HG03575 (cell line): Measurements from ENCODE around the gene ASH1L.
"Not testable (repeated sequence)": the region's sequence is repeated elsewhere in the genome, so short reads cannot be mapped to it uniquely, and the experiment has no call there.

ENCODE experiments used
- ATAC-seq: cut with Tn5 transposase; IDR thresholded peaks from one replicate; pipeline ENCODE4 v1.9.1; 2021; ENCODE audit not compliant: unreplicated experiment, insufficient number of reproducible peaks, low FRiP score; ENCODE audit errors: extremely low read depth

ASH1L gene

DNA sequence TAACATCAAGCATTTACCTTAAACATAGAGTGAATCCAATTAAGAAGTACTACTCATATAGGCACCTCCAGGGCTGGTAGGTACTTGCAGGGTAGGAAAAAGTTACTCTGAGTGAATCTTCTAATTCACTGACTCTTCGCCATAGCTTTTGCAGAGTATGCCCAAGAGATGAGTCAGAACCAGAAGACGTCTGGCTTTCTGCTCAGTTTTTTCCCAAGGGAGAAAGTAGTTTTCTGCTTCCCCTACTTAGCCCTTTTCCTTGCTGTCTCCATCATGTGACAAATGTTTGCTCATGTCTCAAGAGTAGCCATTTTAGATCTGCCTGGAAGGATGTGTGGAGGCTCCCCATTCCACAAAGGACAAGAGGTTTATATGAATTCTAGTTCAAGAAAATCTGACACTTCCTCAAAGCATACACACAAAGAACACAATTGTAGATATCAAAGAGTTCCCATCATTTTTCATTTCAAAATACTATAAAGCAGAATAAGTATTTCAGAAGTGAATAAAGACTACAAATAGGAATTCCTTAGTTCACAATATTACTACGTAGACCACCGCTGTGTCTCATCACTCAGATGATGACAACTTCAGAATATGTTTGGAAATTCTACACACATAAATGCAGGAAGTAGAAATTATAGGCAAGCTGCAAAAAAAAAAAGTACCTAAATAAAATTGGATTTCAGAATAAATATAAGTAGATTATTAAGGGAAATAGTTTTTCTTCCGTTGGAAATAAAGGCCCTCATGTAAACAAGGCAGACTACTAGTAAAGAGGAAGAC, 98.5 kb downstream of the ASH1L start:
- ATAC-seq, result no peak

DNA sequence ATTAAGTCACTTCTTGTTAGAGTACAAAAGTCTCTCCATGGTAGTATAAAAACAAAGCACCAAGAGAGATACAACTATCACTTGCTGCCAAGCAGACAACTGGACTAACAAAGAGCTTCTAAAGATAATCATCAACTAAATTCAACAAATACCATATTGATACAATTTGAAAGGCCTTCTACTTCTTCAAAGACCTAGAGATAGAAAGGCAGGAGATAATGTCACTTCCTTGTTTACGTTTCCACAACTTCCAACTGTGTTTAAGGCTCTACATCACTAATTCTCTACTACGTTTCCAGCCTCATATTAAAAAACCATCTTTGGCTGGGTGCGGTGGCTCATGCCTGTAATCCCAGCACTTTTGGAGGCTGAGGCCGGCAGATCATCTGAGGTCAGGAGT, 104.5 kb downstream of the ASH1L start:
- ATAC-seq, result no peak

DNA sequence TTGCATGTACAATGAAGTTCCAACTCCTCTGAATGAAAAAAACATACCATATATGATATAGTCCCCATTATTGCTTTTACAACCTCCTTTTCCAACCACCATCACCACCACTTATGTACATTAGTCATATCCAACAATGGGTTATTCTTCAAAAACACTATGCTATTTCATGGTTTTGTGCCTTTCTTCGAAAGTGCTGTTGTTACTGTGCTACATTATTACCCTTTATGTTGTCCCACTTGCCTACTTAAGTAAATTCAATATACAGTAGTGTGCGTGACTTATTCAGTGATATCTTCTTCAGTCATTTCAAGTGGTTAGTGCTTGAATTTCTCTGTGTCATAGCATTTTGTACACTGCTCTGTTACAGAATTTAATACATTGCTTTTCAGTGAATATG, 105.3 kb downstream of the ASH1L start:
- no peak for ATAC-seq

DNA sequence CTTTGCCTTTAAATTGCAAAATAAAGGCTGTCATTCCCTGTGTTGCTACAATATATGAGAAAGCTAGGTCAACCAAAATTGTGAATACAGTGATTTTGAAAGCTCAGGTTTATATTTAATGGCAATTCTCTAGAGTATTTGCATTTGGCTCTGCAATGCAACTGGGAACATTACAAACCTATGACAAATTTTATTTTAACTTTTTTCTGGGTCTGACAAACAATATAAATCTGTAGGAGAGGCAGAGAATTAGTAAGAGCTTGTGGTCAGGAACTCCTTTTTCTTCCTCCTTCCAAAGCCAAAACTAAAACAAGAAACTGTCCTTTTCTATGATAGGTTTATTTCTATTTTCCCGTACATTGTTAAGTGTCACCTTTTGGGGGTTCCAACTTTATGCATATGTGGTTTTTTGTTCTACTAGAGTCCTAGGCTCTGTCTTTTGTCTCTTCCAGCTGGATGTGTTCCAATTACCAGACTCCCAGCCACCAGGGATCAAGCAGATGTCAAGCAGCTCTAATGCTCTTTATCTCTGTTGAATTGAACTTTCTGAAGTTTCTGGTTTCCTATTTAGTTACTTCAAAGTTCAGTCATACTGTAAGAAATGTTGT, 106.9 kb downstream of the ASH1L start:
- no peak for ATAC-seq

DNA sequence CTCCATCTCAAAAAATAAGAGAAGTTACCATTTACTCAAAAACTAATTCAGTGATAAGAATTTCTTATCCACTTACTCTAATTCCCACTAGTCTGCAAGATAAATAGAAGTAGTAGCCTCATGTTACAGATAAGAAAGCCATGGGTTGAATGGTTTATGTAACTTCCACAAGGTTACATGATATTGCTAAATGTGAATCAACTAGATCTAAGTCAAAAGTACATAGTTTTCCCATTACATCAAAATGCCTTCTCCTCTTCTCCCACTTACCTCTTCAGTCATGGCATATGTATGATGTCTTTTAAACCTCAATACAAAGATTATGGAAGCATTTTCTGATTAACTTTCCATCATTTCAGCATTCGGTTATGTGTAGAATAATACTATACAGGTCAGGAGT, 108.5 kb downstream of the ASH1L start:
- ATAC-seq, result no peak

DNA sequence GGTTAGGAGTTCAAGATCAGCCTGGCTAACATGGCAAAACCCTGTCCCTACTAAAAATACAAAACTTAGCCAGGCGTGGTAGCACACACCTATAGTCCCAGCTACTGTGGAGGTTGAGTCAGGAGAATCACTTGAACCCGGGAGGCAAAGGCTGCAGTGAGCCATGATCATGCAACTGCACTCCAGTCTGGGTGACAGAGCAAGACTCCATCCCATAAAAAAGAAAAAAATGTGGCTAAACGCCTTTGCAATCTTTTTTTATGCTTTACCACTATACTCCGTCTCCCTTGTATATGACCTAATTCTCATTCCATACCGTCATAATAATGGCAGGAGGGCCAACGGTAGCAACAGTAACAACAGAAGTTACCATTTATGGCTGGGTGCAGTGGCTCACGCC, 109.5 kb downstream of the ASH1L start:
- ATAC-seq, result no peak

DNA sequence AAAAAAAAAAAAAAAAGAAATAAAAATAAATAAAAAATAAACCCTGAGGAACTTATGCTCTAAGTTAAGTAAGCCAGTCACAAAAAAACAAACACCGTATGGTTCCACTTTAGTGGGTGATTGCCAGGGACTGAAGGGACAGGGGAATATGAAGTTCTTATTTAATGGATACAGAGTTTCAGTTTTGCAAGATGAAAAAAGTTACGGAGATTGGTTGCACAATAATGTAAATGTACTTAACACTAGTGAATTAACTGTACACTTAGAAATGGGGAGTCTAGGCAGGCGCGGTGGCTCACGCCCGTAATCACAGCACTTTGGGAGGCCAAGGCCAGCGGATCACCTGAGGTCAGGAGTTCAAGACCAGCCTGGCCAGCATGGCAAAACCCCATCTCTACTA, 111.4 kb downstream of the ASH1L start:
- no peak for ATAC-seq

DNA sequence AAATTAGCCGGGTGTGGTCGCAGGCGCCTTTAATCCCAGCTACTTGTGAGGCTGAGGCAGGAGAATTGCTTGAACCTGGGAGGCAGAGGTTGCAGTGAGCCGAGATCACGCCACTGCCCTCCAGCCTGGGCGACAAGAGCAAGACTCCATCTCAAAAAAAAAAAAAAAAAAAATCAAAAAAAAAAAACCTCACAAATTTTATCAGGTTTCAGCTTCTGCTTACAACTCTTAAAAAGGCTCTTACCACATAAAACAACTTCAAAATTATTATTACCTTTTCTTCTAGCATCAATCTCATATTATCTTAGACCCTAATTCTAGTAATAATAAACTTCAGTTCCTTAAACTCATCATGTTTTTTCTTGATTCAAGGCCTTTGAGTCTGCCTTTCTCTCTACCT, 120.2 kb downstream of the ASH1L start:
- not testable (repeated sequence) for ATAC-seq

DNA sequence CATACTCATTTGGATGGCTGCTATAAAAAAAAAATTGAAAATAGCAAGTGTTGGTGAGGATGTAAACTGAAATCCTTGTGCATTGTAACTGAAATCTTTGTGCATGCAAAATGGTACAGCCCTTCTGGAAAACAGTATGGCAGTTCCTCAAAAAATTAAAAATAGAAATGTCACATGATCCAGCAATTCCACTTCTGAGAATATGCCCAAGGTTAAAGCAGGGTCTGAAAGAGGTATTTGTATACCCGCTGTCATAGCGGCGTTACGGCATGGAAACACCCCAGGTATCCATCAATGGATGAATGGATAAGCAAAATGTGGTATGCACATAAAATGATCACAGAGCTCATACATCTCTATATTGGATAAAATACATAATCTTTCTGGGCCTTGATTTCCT, 125.2 kb downstream of the ASH1L start:
- no peak for ATAC-seq

DNA sequence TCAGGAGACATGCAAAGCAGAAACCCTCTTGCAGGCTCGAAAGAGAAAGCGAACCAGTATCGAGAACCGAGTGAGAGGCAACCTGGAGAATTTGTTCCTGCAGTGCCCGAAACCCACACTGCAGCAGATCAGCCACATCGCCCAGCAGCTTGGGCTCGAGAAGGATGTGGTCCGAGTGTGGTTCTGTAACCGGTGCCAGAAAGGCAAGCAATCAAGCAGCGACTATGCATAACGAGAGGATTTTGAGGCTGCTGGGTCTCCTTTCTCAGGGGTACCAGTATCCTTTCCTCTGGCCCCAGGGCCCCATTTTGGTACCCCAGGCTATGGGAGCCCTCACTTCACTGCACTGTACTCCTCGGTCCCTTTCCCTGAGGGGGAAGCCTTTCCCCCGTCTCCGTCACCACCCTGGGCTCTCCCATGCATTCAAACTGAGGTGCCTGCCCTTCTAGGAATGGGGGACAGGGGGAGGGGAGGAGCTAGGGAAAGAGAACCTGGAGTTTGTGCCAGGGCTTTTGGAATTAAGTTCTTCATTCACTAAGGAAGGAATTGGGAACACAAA, 128.7 kb downstream of the ASH1L start:
- not testable (repeated sequence) for ATAC-seq

DNA sequence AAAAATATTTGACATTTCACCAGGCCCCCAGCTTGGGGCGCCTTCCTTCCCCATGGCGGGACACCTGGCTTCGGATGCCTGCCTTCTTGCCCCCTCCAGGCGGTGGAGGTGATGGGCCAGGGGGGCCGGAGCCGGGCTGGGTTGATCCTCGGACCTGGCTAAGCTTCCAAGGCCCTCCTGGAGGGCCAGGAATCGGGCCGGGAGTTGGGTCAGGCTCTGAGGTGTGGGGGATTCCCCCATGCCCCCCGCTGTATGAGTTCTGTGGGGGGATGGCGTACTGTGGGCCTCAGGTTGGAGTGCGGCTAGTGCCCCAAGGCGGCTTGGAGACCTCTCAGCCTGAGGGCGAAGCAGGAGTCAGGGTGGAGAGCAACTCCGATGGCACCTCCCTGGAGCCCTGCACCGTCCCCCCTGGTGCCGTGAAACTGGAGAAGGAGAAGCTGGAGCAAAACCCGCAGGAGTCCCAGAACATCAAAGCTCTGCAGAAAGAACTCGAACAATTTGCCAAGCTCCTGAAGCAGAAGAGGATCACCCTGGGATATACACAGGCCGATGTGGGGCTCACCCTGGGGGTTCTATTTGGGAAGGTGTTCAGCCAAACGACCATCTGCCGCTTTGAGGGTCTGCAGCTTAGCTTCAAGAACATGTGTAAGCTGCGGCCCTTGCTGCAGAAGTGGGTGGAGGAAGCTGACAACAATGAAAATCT, 129.3 kb downstream of the ASH1L start:
- not testable (repeated sequence) for ATAC-seq

DNA sequence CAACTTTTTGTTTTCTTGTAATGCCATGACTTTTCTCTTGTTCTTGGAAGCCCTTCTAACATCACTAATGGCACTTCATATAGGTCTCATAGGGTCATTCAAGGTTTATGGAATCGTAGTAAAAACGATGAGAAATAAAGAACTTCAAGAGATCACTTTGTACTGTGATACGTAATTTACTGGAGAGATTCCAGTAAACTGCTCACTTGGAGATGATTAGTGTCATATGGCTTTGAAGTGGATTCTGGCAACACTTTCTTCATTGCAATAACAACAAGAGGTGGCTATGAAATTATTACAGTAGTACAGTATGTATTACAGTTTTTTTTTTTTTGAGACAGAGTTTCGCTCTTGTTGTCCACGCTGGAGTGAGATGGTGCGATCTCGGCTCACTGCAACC, 138.5 kb downstream of the ASH1L start:
- ATAC-seq, result no peak

DNA sequence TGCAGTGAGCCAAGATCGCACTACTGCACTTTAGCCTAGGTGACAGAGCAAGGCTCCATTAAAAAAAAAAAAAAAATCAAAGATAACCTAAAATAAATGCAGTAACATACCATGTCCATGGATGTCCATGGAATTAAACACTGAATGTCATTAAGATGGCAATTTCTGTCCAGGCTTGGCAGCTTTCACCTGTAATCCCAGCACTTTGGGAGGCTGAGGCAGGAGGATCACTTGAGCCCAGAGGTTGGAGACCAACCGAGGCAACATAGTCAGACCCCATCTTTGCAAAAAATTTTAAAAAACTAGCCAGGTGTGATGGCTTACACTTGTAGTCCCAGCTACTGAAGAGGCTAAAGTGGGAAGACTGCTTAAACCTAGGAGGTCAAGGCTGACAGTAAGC, 141.8 kb downstream of the ASH1L start:
- ATAC-seq, result no peak

DNA sequence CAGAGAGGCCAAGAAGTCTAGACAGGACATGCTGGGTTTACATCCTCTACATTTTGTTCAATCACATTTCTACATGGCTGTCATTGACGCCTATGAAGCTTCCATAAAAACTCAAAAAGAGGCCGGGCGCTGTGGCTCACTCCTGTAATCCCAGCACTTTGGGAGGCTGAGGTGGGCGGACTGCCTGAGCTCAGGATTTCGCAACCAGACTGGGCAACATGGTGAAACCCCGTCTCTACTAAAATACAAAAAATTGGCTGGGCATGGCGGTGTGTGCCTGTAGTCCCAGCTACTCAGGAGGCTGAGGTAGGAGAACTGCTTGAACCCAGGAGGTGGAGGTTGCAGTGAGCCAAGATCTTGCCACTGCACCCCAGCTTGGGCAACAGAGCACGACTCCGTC, 150.8 kb downstream of the ASH1L start:
- ATAC-seq, result not testable (repeated sequence)

DNA sequence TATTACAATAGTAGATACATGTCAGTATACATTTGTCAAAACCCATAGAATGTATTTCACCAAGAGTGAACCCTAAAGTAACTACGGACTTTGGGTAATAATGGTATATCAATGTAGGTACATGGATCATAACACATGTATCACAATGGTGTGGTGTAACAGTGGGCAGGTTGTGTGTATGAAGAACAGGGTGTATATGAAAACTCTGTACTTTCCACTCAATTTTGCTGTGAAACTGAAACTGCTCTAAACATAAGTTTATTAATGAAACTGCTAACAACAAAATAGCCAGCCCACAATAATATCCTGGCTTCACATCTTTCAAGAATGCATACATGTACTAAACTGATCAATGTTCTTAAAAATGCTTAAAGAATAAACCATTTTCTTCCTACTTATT, 151.7 kb downstream of the ASH1L start:
- ATAC-seq, result no peak

DNA sequence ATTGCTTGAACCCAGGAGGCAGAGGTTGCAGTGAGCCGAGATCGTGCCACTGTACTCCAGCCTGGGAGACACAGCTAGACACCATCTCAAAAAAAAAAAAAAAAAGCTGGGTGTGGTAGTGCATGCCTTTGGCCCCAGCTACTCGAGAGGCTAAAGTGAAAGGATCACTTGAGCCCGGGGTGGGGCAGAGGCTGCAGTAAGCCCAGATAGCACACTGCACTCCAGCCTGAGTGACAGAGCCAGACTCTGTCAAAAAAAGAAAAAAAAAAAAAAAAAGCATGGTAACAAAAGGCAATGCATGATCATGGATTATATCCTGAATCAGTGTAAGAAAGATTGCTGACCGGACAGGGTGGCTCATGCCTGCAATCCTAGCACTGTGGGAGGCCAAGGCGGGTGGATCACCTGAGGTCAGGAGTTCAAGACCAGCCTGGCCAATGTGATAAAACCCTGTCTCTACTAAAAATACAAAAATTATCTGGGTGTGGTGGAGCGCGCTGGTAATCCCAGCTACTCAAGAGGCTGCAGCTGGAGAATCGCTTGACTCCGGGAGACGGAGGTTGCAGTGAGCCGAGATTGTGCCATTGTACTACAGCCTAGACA, 165.6 kb downstream of the ASH1L start:
- no peak for ATAC-seq

DNA sequence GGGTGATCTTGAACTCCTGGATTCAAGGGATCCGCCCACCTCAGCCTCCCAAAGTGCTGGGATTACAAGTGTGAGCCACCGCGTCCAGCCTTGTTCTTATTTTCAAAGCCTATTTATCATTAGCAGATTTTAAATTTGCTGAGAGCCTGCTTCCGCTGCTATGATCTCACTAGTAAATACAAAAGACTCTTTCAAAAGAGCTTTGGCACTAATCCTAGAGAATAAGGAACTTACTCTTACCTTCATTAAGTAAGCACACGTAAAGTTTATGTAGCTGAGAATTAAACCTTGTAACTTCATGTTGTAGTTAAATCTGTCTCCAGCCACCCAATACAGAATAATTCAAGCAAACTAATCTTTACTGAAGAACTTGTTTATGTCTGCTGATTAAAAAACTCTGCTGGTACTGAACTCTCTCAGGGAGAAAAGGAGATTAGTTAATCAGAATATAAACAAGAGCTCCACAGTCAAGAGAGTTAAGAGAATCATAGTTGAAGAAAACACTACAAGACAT, 169.6 kb downstream of the ASH1L start:
- no peak for ATAC-seq

DNA sequence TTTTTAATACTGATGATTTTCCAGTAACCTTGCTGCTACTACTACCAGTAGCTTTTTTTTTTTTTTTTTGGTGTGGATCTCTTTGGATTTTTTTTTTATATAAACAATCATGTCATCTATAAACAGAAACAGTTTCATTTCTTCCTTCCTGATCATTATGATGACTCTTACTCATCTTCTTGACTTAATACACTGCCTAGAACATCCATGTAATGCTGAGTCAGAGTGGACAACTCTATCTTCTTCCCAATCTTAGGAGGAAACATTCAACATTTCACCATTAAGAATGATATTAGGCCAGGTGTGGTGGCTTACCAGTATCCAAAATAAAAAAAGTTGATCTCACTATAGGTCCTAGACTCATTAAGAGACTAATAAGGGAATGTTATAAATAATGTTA, 172.8 kb downstream of the ASH1L start:
- no peak for ATAC-seq

DNA sequence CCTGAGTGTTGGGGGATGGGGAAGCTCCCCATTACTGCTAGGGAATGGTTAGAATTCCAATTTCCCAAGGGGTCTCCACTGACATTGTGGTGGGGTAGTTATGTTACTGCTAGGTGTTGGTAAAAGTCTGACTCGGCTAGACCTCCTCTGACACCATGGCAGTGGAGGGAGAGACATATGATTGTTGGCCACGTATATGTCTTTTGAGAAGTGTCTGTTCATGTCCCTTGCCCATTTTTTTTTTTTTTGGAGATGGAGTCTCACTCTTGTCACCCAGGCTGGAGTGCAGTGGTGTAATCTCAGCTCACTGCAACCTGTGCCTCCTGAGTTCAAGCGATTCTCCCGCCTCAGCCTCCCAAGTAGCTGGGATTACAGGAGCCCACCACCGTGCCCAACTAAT, 176.8 kb downstream of the ASH1L start:
- ATAC-seq, result not testable (repeated sequence)
